Hepatocyte (in vitro differentiated cells): ENCODE results near the gene EXOC7. TPM values are rescaled to one million over a fixed set of nuclear protein-coding genes. Genes with fewer than 3 reads are reported as not detected.

Source experiments
- DNase-seq: peaks from one replicate; pipeline ENCODE4 v3.0.0-alpha.2; 2016; ENCODE audit warnings: low spot score
- H2AFZ ChIP-seq: fragments of 200-600 bp; sonication (generic); 2 replicates; pipeline ENCODE4 v1.6.0; 2016; ENCODE audit warnings: antibody characterized with exemption, mild to moderate bottlenecking
- H3K27ac ChIP-seq: fragments of 200-600 bp; sonication (generic); 2 replicates; pipeline ENCODE4 v1.5.1; 2016; ENCODE audit warnings: mild to moderate bottlenecking
- H3K27me3 ChIP-seq: fragments of 200-600 bp; sonication (generic); 2 replicates; pipeline ENCODE4 v1.6.1; 2016
- H3K36me3 ChIP-seq: fragments of 200-600 bp; sonication (generic); replicated peaks from 2 replicates; pipeline ENCODE4 v1.5.1; 2016; ENCODE audit warnings: low read depth; ENCODE audit not compliant: insufficient read depth
- H3K4me1 ChIP-seq: fragments of 200-600 bp; sonication (generic); 2 replicates; pipeline ENCODE4 v1.5.1; 2016; ENCODE audit warnings: mild to moderate bottlenecking, moderate library complexity; ENCODE audit not compliant: insufficient read depth
- H3K4me2 ChIP-seq: fragments of 200-600 bp; sonication (generic); 2 replicates; pipeline ENCODE4 v1.6.0; 2016
- H3K4me3 ChIP-seq: fragments of 200-600 bp; sonication (generic); 2 replicates; pipeline ENCODE4 v1.5.1; 2016; ENCODE audit warnings: mild to moderate bottlenecking
- H3K79me2 ChIP-seq: fragments of 200-600 bp; sonication (generic); 2 replicates; pipeline ENCODE4 v1.6.0; 2017; ENCODE audit warnings: mild to moderate bottlenecking
- H3K9me2 ChIP-seq: fragments of 200-600 bp; sonication (generic); replicated peaks from 2 replicates; pipeline ENCODE4 v1.6.0; 2017; ENCODE audit warnings: mild to moderate bottlenecking; ENCODE audit not compliant: insufficient read depth
- H3K9me3 ChIP-seq: fragments of 200-600 bp; sonication (generic); 2 replicates; pipeline ENCODE4 v1.5.1; 2016; ENCODE audit warnings: low read depth, mild to moderate bottlenecking
- H4K20me1 ChIP-seq: fragments of 200-600 bp; sonication (generic); 2 replicates; pipeline ENCODE4 v1.6.0; 2016; ENCODE audit warnings: mild to moderate bottlenecking; ENCODE audit not compliant: insufficient read depth, poor library complexity, severe bottlenecking
- CTCF ChIP-seq: fragments of 200-600 bp; sonication (generic); IDR thresholded peaks from 2 replicates; pipeline ENCODE4 v1.5.1; 2016; ENCODE audit warnings: antibody characterized with exemption, mild to moderate bottlenecking; ENCODE audit not compliant: poor library complexity
- EZH2 ChIP-seq: fragments of 200-600 bp; sonication (generic); IDR thresholded peaks from 2 replicates; pipeline ENCODE4 v1.6.1; 2016; ENCODE audit warnings: antibody characterized with exemption, mild to moderate bottlenecking, borderline replicate concordance
- EZH2phosphoT487 ChIP-seq: fragments of 200-600 bp; sonication (generic); IDR thresholded peaks from one replicate; pipeline ENCODE4 v1.6.1; 2018; ENCODE audit warnings: antibody characterized with exemption, mild to moderate bottlenecking, low read depth, moderate library complexity; ENCODE audit not compliant: unreplicated experiment, severe bottlenecking
- WGBS: methylation state at CpG from one replicate; pipeline ENCODE4 v1.1.6; 2016; ENCODE audit warnings: low lambda C conversion rate; ENCODE audit errors: missing lambda C conversion rate; 5-methylcytosine and 5-hydroxymethylcytosine counted together
- polyA plus RNA-seq: library from polyadenylated mRNA; unstranded; fragments of >200 nt; fragmentation: Nextera tagmentation; extraction: Ambion mirVana; gene quantifications from 2 replicates; pipeline ENCODE4 v1.2.1, GENCODE V29; 2016
- total RNA-seq: library from RNA; depleted of rRNA; stranded (reverse); fragments of >200 nt; gene quantifications from 2 replicates; pipeline ENCODE4 v1.2.3, GENCODE V29; 2014

The EXOC7 gene
- total and polyA plus RNA-seq, 2 experiments from 2014 or later: 92.9 to 95.6 TPM

- Histone ChIP-seq H3K4me2 (no peak overlapping the region), H3K27ac (no peak overlapping the region), H3K4me3 (no peak overlapping the region), H3K4me1 (peaks cover 44% of the 10 kb centered on the region), H3K9me2 (no peaks in the 10 kb centered on the region), H3K27me3 (peaks cover 72% of the 10 kb centered on the region), H3K9me3 (no peaks in the 10 kb centered on the region), H3K36me3 (no peaks in the 10 kb centered on the region), H4K20me1 (no peaks in the 10 kb centered on the region), H2AFZ (no peak overlapping the region), H3K79me2 (no peaks in the 10 kb centered on the region)
- TF ChIP-seq CTCF (no peak), EZH2phosphoT487 (no peak), EZH2 (no peak)
- no peak for DNase-seq
- 47% methylated on average over 7 of the region's 7 CpGs for WGBS
Measured at GRCh38 chr17:76137001-76137350, 33.4 kb upstream of the EXOC7 start.

GRCh38 chr17:76136276-76137000 is 32.9 kb upstream of the EXOC7 start:
- TF ChIP-seq EZH2phosphoT487 (no peak), CTCF (no peak), EZH2 (no peak)
- no peak overlapping the region for H3K27ac ChIP-seq
- H3K36me3 ChIP-seq: no peaks in the 10 kb centered on the region
- 64% methylated on average over 16 of the region's 16 CpGs for WGBS
- DNase-seq: no peak
- H2AFZ ChIP-seq: no peak overlapping the region
- peaks cover 76% of the 10 kb centered on the region for H3K27me3 ChIP-seq
- no peaks in the 10 kb centered on the region for H3K79me2 ChIP-seq
- H3K4me2 ChIP-seq: no peak overlapping the region
- H3K4me1 ChIP-seq: peaks cover 48% of the 10 kb centered on the region
- H4K20me1 ChIP-seq: no peaks in the 10 kb centered on the region
- H3K4me3 ChIP-seq: no peak overlapping the region
- H3K9me3 ChIP-seq: no peaks in the 10 kb centered on the region
- H3K9me2 ChIP-seq: no peaks in the 10 kb centered on the region

GRCh38 chr17:76135810-76136188 is 32.2 kb upstream of the EXOC7 start:
- no peaks in the 10 kb centered on the region for H3K79me2 ChIP-seq
- peaks cover 80% of the 10 kb centered on the region for H3K27me3 ChIP-seq
- no peaks in the 10 kb centered on the region for H3K36me3 ChIP-seq
- no peak for DNase-seq
- 61% methylated on average over 8 of the region's 8 CpGs for whole genome bisulfite sequencing
- H3K27ac ChIP-seq: no peak overlapping the region
- H3K4me2 ChIP-seq: no peak overlapping the region
- H2AFZ ChIP-seq: no peak overlapping the region
- peaks cover 45% of the 10 kb centered on the region for H3K4me1 ChIP-seq
- no peak overlapping the region for H3K4me3 ChIP-seq
- no peaks in the 10 kb centered on the region for H4K20me1 ChIP-seq
- TF ChIP-seq EZH2phosphoT487: no peak
- TF ChIP-seq CTCF: no peak
- TF ChIP-seq EZH2: no peak
- no peaks in the 10 kb centered on the region for H3K9me2 ChIP-seq
- H3K9me3 ChIP-seq: no peaks in the 10 kb centered on the region
